Measurements from ENCODE around the gene TGFBRAP1.

- TF ChIP-seq GATA2 (IDR thresholded peaks at IDR 0.05; ENCODE audit: insufficient read depth, insufficient read length, low read depth, low read length) (no peak), POLR2AphosphoS5 (IDR thresholded peaks at IDR 0.05; ENCODE audit: insufficient read depth, low read depth, low read length) (no peak), CTCF (IDR thresholded peaks at IDR 0.05; ENCODE audit: extremely low read depth in 1 of 2, insufficient read depth in 1 of 2, low read depth in 1 of 2, low read length in 2 of 2) (no peak), EZH2 (IDR thresholded peaks at IDR 0.05; ENCODE audit: borderline replicate concordance, low read depth, low read length, severe bottlenecking) (no peak), MAX (IDR thresholded peaks at IDR 0.05; ENCODE audit: insufficient read depth, insufficient read length) (no peak)
Observed at GRCh38 chr2:105368759-105369408, 39.3 kb upstream of the TGFBRAP1 start.
